Glomerular visceral epithelial cell (primary cell): Measurements from ENCODE around the gene ARHGAP24.

Source experiments
- DNase-seq: peaks from one replicate; pipeline ENCODE4 v3.0.0-alpha.2; 2016; ENCODE audit errors: extremely low spot score

ARHGAP24 gene

GRCh38 chr4:85580489-85580888 lies 105.5 kb downstream of the ARHGAP24 start:
- no peak for DNase-seq

GRCh38 chr4:85587952-85588351 lies 113.0 kb downstream of the ARHGAP24 start:
- DNase-seq: no peak

GRCh38 chr4:85591406-85592098 lies 116.6 kb downstream of the ARHGAP24 start:
- no peak for DNase-seq

GRCh38 chr4:85595098-85595775 lies 120.3 kb downstream of the ARHGAP24 start:
- no peak for DNase-seq

GRCh38 chr4:85595796-85596559 lies 121.0 kb downstream of the ARHGAP24 start:
- no peak for DNase-seq

- DNase-seq: no peak
Observed at GRCh38 chr4:85598936-85599335, 124.0 kb downstream of the ARHGAP24 start.

GRCh38 chr4:85600501-85600900 lies 125.6 kb downstream of the ARHGAP24 start:
- DNase-seq: no peak

GRCh38 chr4:85603437-85604336 lies 128.7 kb downstream of the ARHGAP24 start:
- no peak for DNase-seq

- no peak for DNase-seq
Observed at GRCh38 chr4:85606505-85606904, 131.6 kb downstream of the ARHGAP24 start.

- no peak for DNase-seq
Observed at GRCh38 chr4:85607624-85608023, 132.7 kb downstream of the ARHGAP24 start.

GRCh38 chr4:85610450-85610849 lies 135.5 kb downstream of the ARHGAP24 start:
- no peak for DNase-seq

- no peak for DNase-seq
Observed at GRCh38 chr4:85611661-85612060, 136.7 kb downstream of the ARHGAP24 start.

GRCh38 chr4:85613901-85614300 lies 139.0 kb downstream of the ARHGAP24 start:
- DNase-seq: no peak

GRCh38 chr4:85615952-85616351 lies 141.0 kb downstream of the ARHGAP24 start:
- no peak for DNase-seq

GRCh38 chr4:85617202-85617601 lies 142.3 kb downstream of the ARHGAP24 start:
- no peak for DNase-seq

GRCh38 chr4:85632981-85633380 lies 158.0 kb downstream of the ARHGAP24 start:
- DNase-seq: no peak

- DNase-seq: no peak
Observed at GRCh38 chr4:85637778-85638177, 162.8 kb downstream of the ARHGAP24 start.

- DNase-seq: no peak
Observed at GRCh38 chr4:85639946-85640345, 165.0 kb downstream of the ARHGAP24 start.

- no peak for DNase-seq
Observed at GRCh38 chr4:85642356-85643100, 167.6 kb downstream of the ARHGAP24 start.

GRCh38 chr4:85644061-85644460 lies 169.1 kb downstream of the ARHGAP24 start:
- no peak for DNase-seq

- no peak for DNase-seq
Observed at GRCh38 chr4:85650908-85651307, 176.0 kb downstream of the ARHGAP24 start.
